ENCODE results near the gene ANHX.

DNA sequence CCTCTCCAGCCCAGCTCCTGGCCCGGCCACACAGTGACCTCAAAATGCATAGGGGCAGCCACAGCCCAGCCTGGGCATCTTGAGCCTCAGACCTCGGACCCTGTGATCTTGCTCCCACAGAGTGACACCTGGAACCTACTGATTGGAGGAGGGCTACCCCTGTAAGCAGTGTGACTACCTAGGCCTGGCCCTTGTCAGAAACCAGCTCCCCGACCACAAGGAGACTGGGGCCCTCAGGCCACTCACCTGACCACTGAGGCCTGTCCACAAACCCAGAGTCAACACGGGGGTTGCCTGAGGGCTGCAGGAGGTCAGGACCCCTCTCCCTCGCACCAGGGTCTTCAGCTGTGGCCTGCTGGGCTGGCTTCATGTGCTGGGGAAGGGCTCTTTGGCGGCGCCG lies 9.0 kb downstream of the ANHX start:
- TF ChIP-seq, protein P1, sequence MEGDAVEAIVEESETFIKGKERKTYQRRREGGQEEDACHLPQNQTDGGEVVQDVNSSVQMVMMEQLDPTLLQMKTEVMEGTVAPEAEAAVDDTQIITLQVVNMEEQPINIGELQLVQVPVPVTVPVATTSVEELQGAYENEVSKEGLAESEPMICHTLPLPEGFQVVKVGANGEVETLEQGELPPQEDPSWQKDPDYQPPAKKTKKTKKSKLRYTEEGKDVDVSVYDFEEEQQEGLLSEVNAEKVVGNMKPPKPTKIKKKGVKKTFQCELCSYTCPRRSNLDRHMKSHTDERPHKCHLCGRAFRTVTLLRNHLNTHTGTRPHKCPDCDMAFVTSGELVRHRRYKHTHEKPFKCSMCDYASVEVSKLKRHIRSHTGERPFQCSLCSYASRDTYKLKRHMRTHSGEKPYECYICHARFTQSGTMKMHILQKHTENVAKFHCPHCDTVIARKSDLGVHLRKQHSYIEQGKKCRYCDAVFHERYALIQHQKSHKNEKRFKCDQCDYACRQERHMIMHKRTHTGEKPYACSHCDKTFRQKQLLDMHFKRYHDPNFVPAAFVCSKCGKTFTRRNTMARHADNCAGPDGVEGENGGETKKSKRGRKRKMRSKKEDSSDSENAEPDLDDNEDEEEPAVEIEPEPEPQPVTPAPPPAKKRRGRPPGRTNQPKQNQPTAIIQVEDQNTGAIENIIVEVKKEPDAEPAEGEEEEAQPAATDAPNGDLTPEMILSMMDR (IDR thresholded peaks at IDR 0.05; ENCODE audit: low read length), result no peak
- no peak for TF ChIP-seq EZH2 (IDR thresholded peaks at IDR 0.05; ENCODE audit: borderline replicate concordance, low read length)

Data from OCI-LY1 (cell line).